OCI-LY1 (cell line): Measurements from ENCODE around the gene CMC2.

Experiments
- H2AFZ ChIP-seq: fragments of 200-600 bp; sonication (generic), shearing (Covaris generic); 2 replicates; pipeline ENCODE4 v1.6.0; 2014; ENCODE audit warnings: antibody characterized with exemption, mild to moderate bottlenecking, low read length
- H3F3A ChIP-seq: fragments of 200-600 bp; sonication (generic), shearing (Covaris generic); 2 replicates; pipeline ENCODE4 v1.6.0; 2014; ENCODE audit warnings: mild to moderate bottlenecking, antibody characterized with exemption, low read length, moderate library complexity; ENCODE audit not compliant: insufficient read depth
- H3K27ac ChIP-seq: fragments of 200-600 bp; sonication (generic); 2 replicates; pipeline ENCODE4 v1.5.1; 2014; ENCODE audit warnings: low read length, mixed run types, mild to moderate bottlenecking, low read depth; ENCODE audit not compliant: poor library complexity, severe bottlenecking
- H3K27me3 ChIP-seq: fragments of 200-600 bp; sonication (generic); 2 replicates; pipeline ENCODE4 v1.6.0; 2014; ENCODE audit warnings: antibody characterized with exemption, mild to moderate bottlenecking, low read length, moderate library complexity; ENCODE audit not compliant: insufficient read depth
- H3K36me3 ChIP-seq: fragments of 200-600 bp; sonication (generic); 2 replicates; pipeline ENCODE4 v1.6.1; 2014; ENCODE audit warnings: mild to moderate bottlenecking, antibody characterized with exemption, low read length, moderate library complexity, mixed read lengths; ENCODE audit not compliant: insufficient read depth
- H3K4me1 ChIP-seq: fragments of 200-600 bp; sonication (generic); 2 replicates; pipeline ENCODE4 v1.5.1; 2014; ENCODE audit warnings: mild to moderate bottlenecking, low read length, moderate library complexity; ENCODE audit not compliant: insufficient read depth, severe bottlenecking
- H3K4me2 ChIP-seq: fragments of 200-600 bp; sonication (generic), shearing (Covaris generic); 2 replicates; pipeline ENCODE4 v1.6.1; 2014; ENCODE audit warnings: low read length
- H3K4me3 ChIP-seq: fragments of 200-600 bp; sonication (generic); 2 replicates; pipeline ENCODE4 v1.5.1; 2014; ENCODE audit warnings: low read length, low read depth, mild to moderate bottlenecking, mixed read lengths; ENCODE audit not compliant: poor library complexity, severe bottlenecking
- H3K79me2 ChIP-seq: fragments of 200-600 bp; shearing (Covaris generic); 2 replicates; pipeline ENCODE4 v1.6.1; 2016; ENCODE audit warnings: mixed run types, low read length, mixed read lengths; ENCODE audit not compliant: insufficient read depth
- H3K9ac ChIP-seq: fragments of 200-600 bp; sonication (generic), shearing (Covaris generic); 2 replicates; pipeline ENCODE4 v1.6.1; 2014; ENCODE audit warnings: mild to moderate bottlenecking, low read length, mixed read lengths
- H3K9me2 ChIP-seq: fragments of 200-600 bp; sonication (generic), shearing (Covaris generic); 2 replicates; pipeline ENCODE4 v1.6.1; 2014; ENCODE audit warnings: low read depth, mild to moderate bottlenecking, low read length, mixed read lengths
- H3K9me3 ChIP-seq: fragments of 200-600 bp; shearing (Covaris generic); 2 replicates; pipeline ENCODE4 v1.6.1; 2014; ENCODE audit warnings: low read length, mixed read lengths
- H4K20me1 ChIP-seq: fragments of 200-600 bp; sonication (generic), shearing (Covaris generic); 2 replicates; pipeline ENCODE4 v1.6.0; 2016; ENCODE audit warnings: mild to moderate bottlenecking, low read length; ENCODE audit not compliant: insufficient read depth
- CTCF ChIP-seq: fragments of 200-600 bp; sonication (generic), shearing (Covaris generic); IDR thresholded peaks from 2 replicates; pipeline ENCODE4 v1.5.1; 2017; ENCODE audit warnings: mild to moderate bottlenecking, antibody characterized with exemption, low read length, moderate library complexity, mixed read lengths
- EZH2 ChIP-seq: fragments of 200-600 bp; sonication (generic), shearing (Covaris generic); IDR thresholded peaks from 2 replicates; pipeline ENCODE4 v1.8.0; 2017; ENCODE audit warnings: borderline replicate concordance, mixed run types, mild to moderate bottlenecking, antibody characterized with exemption, low read length, moderate library complexity, mixed read lengths

The CMC2 gene

GRCh38 chr16:80997964-80998620, 8.6 kb downstream of the CMC2 start:
- Histone ChIP-seq H3K36me3 (peaks cover 4% of the 10 kb centered on the region; the same call in 1 of the 2 replicates), H3K9ac (peak overlapping the region; percentile 53; the same call in 1 of the 2 replicates), H3K27me3 (no peaks in the 10 kb centered on the region), H3F3A (no peaks in the 10 kb centered on the region), H3K9me2 (no peaks in the 10 kb centered on the region), H3K27ac (peak overlapping the region; percentile 24), H3K4me3 (no peak overlapping the region), H2AFZ (no peak overlapping the region), H3K79me2 (peaks cover 68% of the 10 kb centered on the region), H3K4me2 (peak overlapping the region; percentile 65), H3K9me3 (no peaks in the 10 kb centered on the region), H3K4me1 (peaks cover 21% of the 10 kb centered on the region), H4K20me1 (no peaks in the 10 kb centered on the region)
- no peak for TF ChIP-seq EZH2
- no peak for TF ChIP-seq CTCF

- Histone ChIP-seq H3K4me3 (peak overlapping the region; percentile 48), H3K4me1 (peaks cover 21% of the 10 kb centered on the region), H3K9ac (peak overlapping the region; percentile 53; the same call in 1 of the 2 replicates), H3K79me2 (peaks cover 62% of the 10 kb centered on the region), H2AFZ (no peak overlapping the region), H3K4me2 (peak overlapping the region; percentile 65), H3K27ac (peak overlapping the region; percentile 24), H3K9me2 (no peaks in the 10 kb centered on the region), H4K20me1 (no peaks in the 10 kb centered on the region), H3K27me3 (no peaks in the 10 kb centered on the region), H3K9me3 (no peaks in the 10 kb centered on the region), H3K36me3 (peaks cover 4% of the 10 kb centered on the region; the same call in 1 of the 2 replicates), H3F3A (no peaks in the 10 kb centered on the region)
- TF ChIP-seq CTCF (no peak), EZH2 (no peak)
Observed at GRCh38 chr16:80997139-80997798, 9.4 kb downstream of the CMC2 start.

DNA sequence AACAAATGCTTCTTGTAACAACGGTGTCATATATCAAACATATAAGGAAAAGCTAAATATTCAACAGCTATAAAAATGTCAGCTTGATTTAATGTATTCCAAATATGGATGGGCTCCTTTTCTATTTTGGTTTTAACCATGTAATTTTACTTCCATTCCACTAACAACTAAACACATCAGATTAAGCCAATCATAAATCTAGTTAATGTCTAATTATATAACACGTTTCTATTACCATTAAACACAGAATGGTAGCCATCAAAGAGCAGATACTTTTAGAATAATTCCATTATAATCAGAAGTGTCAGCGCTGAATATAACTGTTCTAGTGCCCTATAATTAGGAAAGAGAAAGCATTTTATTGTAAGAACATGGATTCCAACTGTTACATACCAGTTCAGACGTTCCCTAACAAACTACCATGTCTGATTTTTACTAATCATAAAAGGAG, 10.0 kb downstream of the CMC2 start:
- Histone ChIP-seq H3K9ac (peak overlapping the region; percentile 53; the same call in 1 of the 2 replicates), H3K4me2 (peak overlapping the region; percentile 65), H3K9me2 (no peaks in the 10 kb centered on the region), H3K9me3 (no peaks in the 10 kb centered on the region), H3K27ac (peak overlapping the region; percentile 24), H3F3A (no peaks in the 10 kb centered on the region), H3K4me3 (peak overlapping the region; percentile 48), H2AFZ (no peak overlapping the region), H3K27me3 (no peaks in the 10 kb centered on the region), H3K4me1 (peaks cover 21% of the 10 kb centered on the region), H3K79me2 (peaks cover 62% of the 10 kb centered on the region), H3K36me3 (peaks cover 6% of the 10 kb centered on the region; the same call in 1 of the 2 replicates), H4K20me1 (no peaks in the 10 kb centered on the region)
- TF ChIP-seq EZH2 (no peak), CTCF (no peak)
